HepG2 (cell line): ENCODE data around the gene SIRT5. TPM values are rescaled to one million over a fixed set of nuclear protein-coding genes. Genes with fewer than 3 reads are reported as not detected.

Experiments used
- ARID3A ChIP-seq: IDR thresholded peaks from 2 replicates; pipeline ENCODE4 v1.6.1; 2012; ENCODE audit warnings: low read depth, low read length, improper control_type of control experiment
- BCL6 ChIP-seq: IDR thresholded peaks from 2 replicates; pipeline ENCODE4 v1.6.1; 2016; ENCODE audit warnings: missing genetic modification reagents, missing compliant biosample characterization
- KDM4B ChIP-seq: sonication (generic); formaldehyde crosslinking; IDR thresholded peaks from 2 replicates; pipeline ENCODE4 v1.4.0; 2020; ENCODE audit warnings: missing genetic modification reagents
- MXD4 ChIP-seq: IDR thresholded peaks from 2 replicates; pipeline ENCODE4 v1.6.1; 2016; ENCODE audit warnings: mild to moderate bottlenecking, missing biosample characterization, missing genetic modification reagents
- NFKBIZ ChIP-seq: IDR thresholded peaks from 2 replicates; pipeline ENCODE4 v1.6.1; 2018; ENCODE audit warnings: missing genetic modification reagents, missing compliant biosample characterization
- NFYB ChIP-seq: sonication (generic); formaldehyde crosslinking; IDR thresholded peaks from 2 replicates; pipeline ENCODE4 v1.4.0; 2020; ENCODE audit warnings: missing genetic modification reagents
- SP4 ChIP-seq: sonication (generic); formaldehyde crosslinking; IDR thresholded peaks from 2 replicates; pipeline ENCODE4 v1.8.1; 2023; ENCODE audit warnings: mild to moderate bottlenecking, missing genetic modification reagents
- SPEN ChIP-seq: sonication (generic); formaldehyde crosslinking; IDR thresholded peaks from 2 replicates; pipeline ENCODE4 v1.5.1; 2020; ENCODE audit warnings: low read depth, mild to moderate bottlenecking, missing genetic modification reagents
- THAP9 ChIP-seq: sonication (generic); formaldehyde crosslinking; IDR thresholded peaks from 2 replicates; pipeline ENCODE4; 2020; ENCODE audit warnings: missing genetic modification reagents, mild to moderate bottlenecking, borderline replicate concordance
- ZC3H4 ChIP-seq: sonication (generic); formaldehyde crosslinking; IDR thresholded peaks from 2 replicates; pipeline ENCODE4 v1.4.0; 2020; ENCODE audit warnings: missing genetic modification reagents, borderline replicate concordance
- ZFP1 ChIP-seq: IDR thresholded peaks from 2 replicates; pipeline ENCODE4 v1.6.1; 2016
- ZNF12 ChIP-seq: sonication (generic); formaldehyde crosslinking; IDR thresholded peaks from 2 replicates; pipeline ENCODE4 v1.5.0; 2020; ENCODE audit warnings: missing genetic modification reagents
- ZNF362 ChIP-seq: sonication (generic); formaldehyde crosslinking; IDR thresholded peaks from 2 replicates; pipeline ENCODE4 v1.4.0; 2020; ENCODE audit warnings: missing genetic modification reagents, mild to moderate bottlenecking, borderline replicate concordance
- ZNF570 ChIP-seq: sonication (generic); formaldehyde crosslinking; IDR thresholded peaks from 2 replicates; pipeline ENCODE4 v1.4.0; 2020; ENCODE audit warnings: mild to moderate bottlenecking, missing genetic modification reagents, borderline replicate concordance
- ZNF577 ChIP-seq: sonication (generic); formaldehyde crosslinking; IDR thresholded peaks from 2 replicates; pipeline ENCODE4 v1.4.0; 2020; ENCODE audit warnings: mild to moderate bottlenecking, low read depth, missing genetic modification reagents, borderline replicate concordance
- ZNF616 ChIP-seq: sonication (generic); formaldehyde crosslinking; IDR thresholded peaks from 2 replicates; pipeline ENCODE4 v1.5.0; 2020; ENCODE audit warnings: low read depth, mild to moderate bottlenecking, missing genetic modification reagents
- ZNF766 ChIP-seq: sonication (generic); formaldehyde crosslinking; IDR thresholded peaks from 2 replicates; pipeline ENCODE4 v1.5.0; 2020; ENCODE audit warnings: missing genetic modification reagents, borderline replicate concordance
- ZNF839 ChIP-seq: sonication (generic); formaldehyde crosslinking; IDR thresholded peaks from 2 replicates; pipeline ENCODE4 v1.4.0; 2020; ENCODE audit warnings: missing genetic modification reagents, mild to moderate bottlenecking, borderline replicate concordance
- ZSCAN9 ChIP-seq: IDR thresholded peaks from 2 replicates; pipeline ENCODE4 v1.6.1; 2016; ENCODE audit warnings: borderline replicate concordance
- polyA plus RNA-seq, 8 experiments: library from polyadenylated mRNA; depleted of rRNA in 3 of 8; stranded (reverse) in 7 of 8; unstranded in 1 of 8; fragments of >200 nt; fragmentation: Illumina TruSeq in 4 of 8; extraction: Trizol in 4 of 8; gene quantifications; 2 replicates each; pipeline versions ENCODE4 v1.2.1 to v1.2.3, GENCODE V29; 2011 to 2016; ENCODE audit warnings: low read depth in 4 of 8, missing spikeins in 1 of 8, mixed read lengths in 1 of 8; ENCODE audit not compliant: insufficient read depth in 1 of 8
- total RNA-seq, 5 experiments: library from RNA; depleted of rRNA; stranded (reverse); fragments of >200 nt; fragmentation: Illumina TruSeq; extraction: Trizol; gene quantifications; 2 replicates each; pipeline ENCODE4 v1.2.3, GENCODE V29; 2016; ENCODE audit warnings: low read depth in 1 of 5
- TF ChIP-seq, protein P1 (sequence below): sonication (generic); IDR thresholded peaks from 2 replicates; pipeline ENCODE4 v1.6.1; 2016; ENCODE audit warnings: low read depth, borderline replicate concordance
- TF ChIP-seq, protein P2 (sequence below): IDR thresholded peaks from 2 replicates; pipeline ENCODE4 v1.6.1; 2016; ENCODE audit warnings: missing compliant biosample characterization, missing genetic modification reagents, borderline replicate concordance
- TF ChIP-seq, protein P3 (sequence below): sonication (generic); formaldehyde crosslinking; IDR thresholded peaks from 2 replicates; pipeline ENCODE4 v1.4.0; 2020; ENCODE audit warnings: missing genetic modification reagents

The SIRT5 gene
- total and polyA plus RNA-seq, 2 of the 13 experiments (the other 11 are each of a cell fraction or from before 2014, with no cell fraction given) = 14.1 to 16.6 TPM

DNA sequence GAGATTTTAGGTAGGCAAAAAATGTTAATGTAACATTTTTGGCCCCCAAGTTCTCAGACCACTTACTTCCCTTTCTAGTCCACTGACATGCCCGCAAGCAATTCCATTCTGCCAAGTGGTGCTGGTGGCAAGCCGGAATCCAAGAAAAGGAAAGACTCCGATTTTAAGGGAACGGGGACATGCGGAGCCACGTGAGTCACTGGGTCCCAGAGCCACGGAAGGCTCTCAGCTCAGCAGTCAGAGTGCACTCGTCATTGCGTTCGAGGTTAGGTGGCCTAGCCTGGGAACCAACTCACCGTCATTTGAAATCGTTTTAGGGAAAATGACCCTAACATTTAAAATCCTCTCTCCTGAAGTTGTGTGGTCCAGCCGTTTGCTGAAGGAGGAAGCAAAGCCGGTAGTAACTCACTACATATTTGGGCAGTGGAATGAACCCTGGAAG is 711 bp upstream of the SIRT5 start (continued):
- TF ChIP-seq ARID3A (no peak), KDM4B (CRISPR knock-in tag) (no peak), THAP9 (CRISPR knock-in tag) (no peak), NFYB (CRISPR knock-in tag) (peak; percentile 8; the same call in 1 of the 2 replicates), BCL6 (no peak), SP4 (CRISPR knock-in tag) (no peak), MXD4 (CRISPR knock-in tag) (no peak), ZNF362 (CRISPR knock-in tag) (no peak), ZNF577 (CRISPR knock-in tag) (no peak), ZNF12 (CRISPR knock-in tag) (no peak), ZFP1 (no peak), ZC3H4 (CRISPR knock-in tag) (peak; percentile 44; the same call in 1 of the 2 replicates), ZNF766 (CRISPR knock-in tag) (no peak), ZSCAN9 (CRISPR knock-in tag) (no peak), ZNF616 (CRISPR knock-in tag) (no peak), SPEN (CRISPR knock-in tag) (no peak), ZNF570 (no peak), NFKBIZ (no peak), ZNF839 (CRISPR knock-in tag) (no peak)
- TF ChIP-seq, protein P1, sequence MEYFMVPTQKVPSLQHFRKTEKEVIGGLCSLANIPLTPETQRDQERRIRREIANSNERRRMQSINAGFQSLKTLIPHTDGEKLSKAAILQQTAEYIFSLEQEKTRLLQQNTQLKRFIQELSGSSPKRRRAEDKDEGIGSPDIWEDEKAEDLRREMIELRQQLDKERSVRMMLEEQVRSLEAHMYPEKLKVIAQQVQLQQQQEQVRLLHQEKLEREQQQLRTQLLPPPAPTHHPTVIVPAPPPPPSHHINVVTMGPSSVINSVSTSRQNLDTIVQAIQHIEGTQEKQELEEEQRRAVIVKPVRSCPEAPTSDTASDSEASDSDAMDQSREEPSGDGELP = no peak
- TF ChIP-seq, protein P2, sequence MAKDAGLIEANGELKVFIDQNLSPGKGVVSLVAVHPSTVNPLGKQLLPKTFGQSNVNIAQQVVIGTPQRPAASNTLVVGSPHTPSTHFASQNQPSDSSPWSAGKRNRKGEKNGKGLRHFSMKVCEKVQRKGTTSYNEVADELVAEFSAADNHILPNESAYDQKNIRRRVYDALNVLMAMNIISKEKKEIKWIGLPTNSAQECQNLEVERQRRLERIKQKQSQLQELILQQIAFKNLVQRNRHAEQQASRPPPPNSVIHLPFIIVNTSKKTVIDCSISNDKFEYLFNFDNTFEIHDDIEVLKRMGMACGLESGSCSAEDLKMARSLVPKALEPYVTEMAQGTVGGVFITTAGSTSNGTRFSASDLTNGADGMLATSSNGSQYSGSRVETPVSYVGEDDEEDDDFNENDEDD (CRISPR knock-in tag) = no peak
- TF ChIP-seq, protein P3, sequence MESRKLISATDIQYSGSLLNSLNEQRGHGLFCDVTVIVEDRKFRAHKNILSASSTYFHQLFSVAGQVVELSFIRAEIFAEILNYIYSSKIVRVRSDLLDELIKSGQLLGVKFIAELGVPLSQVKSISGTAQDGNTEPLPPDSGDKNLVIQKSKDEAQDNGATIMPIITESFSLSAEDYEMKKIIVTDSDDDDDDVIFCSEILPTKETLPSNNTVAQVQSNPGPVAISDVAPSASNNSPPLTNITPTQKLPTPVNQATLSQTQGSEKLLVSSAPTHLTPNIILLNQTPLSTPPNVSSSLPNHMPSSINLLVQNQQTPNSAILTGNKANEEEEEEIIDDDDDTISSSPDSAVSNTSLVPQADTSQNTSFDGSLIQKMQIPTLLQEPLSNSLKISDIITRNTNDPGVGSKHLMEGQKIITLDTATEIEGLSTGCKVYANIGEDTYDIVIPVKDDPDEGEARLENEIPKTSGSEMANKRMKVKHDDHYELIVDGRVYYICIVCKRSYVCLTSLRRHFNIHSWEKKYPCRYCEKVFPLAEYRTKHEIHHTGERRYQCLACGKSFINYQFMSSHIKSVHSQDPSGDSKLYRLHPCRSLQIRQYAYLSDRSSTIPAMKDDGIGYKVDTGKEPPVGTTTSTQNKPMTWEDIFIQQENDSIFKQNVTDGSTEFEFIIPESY = no peak
